DMS153 treated with DMSO at 0.1 percent for 48 hours (cell line): ENCODE measurements around the gene TOM1.

Source experiments
- DNase-seq: peaks from one replicate; lab custom pipeline; 2025; ENCODE audit not compliant: unreplicated experiment; lab: John Stamatoyannopoulos, UW

The TOM1 gene

DNA sequence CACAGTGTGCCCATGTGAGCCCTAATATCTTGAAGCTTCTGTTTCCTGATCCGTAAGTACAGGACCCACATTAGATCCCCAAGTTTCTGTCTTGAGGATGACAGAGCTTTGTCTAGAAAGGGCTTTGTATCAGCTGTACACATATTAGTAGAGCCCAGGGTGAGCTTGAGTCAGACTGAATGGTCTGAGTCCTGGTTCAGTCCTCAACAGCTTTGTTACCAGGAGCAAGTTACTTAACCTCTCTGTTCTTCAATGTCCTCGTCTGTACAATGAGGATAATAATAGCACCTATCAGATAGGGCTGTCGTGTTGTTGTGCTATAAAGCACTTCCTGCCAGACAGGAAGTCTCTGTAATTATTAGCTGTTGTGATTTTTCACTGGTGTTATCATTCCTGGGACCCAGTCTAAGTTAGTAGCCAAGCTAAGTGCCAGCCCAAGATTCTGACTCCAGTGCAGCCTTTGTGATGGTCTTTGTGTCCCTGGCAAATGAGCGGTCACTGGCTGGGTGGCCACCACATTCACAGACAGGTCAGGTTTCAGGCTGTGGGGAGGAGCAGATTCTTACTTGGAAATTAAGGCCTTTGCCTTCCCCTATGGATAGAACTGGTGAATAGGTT is 6.8 kb downstream of the TOM1 start:
- no peak for DNase-seq

DNA sequence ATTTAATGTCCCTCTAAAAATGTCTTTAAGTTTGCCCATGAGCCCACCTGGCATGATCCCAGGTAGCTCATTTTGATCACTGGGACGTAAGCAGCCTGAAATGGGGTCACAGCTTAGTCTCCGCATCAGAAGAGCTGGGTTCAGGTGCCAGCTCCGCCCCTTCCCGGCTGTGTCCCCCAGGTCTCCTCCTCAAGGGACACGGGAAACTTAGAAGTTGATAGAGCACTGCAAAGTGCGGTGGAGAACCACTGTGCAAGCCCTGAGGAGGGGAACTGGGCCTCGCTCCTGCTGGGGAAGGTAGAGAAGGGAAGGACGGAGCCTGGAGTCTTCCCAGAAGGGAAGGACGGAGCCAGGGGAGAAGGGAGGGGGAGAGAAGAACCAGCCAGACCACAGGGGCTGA is 7.7 kb downstream of the TOM1 start:
- DNase-seq = no peak

DNA sequence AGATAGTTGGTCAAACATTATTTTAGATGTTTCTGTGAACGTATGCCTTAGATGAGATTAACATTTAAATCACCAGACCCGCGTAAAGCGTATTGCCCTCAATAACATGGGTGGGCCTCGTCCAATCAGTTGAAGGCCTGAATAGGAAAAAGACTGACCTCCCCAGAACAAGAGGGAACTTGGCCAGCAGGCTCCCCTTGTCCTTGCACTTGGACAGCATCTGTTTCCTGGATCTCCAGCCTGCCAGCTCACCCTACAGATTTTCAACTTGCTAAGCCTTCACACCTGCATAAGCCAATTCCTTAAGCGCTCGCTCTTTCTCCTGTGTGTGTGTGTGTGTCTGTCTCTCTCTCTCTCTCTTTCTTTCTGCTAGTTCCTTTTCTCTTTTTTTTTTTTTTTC is 8.2 kb downstream of the TOM1 start:
- no peak for DNase-seq

DNA sequence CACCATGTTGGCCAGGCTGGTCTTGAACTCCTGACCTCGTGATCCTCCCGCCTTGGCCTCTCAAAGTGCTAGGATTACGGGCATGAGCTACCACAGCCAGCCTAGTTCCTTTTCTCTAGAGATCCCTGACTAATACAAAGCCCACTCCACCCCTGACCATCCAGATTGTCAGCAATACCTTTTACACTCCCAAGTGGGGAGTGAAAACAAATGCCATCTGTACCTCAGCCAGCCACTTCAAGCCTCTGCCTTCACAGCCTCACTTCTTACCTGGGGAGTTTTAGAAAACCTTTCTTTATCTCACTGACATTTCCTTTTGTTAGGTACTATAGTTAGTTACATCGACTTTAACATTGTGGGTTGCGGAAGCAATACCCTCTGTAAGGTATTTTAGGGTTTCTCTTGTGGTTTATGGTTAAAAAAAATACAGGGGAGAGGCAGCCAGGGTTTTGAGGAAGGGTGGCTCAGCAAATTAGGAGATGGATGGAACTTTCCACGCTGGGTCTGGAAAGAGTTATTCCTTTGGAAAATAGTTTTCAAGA is 8.9 kb downstream of the TOM1 start:
- DNase-seq = no peak

DNA sequence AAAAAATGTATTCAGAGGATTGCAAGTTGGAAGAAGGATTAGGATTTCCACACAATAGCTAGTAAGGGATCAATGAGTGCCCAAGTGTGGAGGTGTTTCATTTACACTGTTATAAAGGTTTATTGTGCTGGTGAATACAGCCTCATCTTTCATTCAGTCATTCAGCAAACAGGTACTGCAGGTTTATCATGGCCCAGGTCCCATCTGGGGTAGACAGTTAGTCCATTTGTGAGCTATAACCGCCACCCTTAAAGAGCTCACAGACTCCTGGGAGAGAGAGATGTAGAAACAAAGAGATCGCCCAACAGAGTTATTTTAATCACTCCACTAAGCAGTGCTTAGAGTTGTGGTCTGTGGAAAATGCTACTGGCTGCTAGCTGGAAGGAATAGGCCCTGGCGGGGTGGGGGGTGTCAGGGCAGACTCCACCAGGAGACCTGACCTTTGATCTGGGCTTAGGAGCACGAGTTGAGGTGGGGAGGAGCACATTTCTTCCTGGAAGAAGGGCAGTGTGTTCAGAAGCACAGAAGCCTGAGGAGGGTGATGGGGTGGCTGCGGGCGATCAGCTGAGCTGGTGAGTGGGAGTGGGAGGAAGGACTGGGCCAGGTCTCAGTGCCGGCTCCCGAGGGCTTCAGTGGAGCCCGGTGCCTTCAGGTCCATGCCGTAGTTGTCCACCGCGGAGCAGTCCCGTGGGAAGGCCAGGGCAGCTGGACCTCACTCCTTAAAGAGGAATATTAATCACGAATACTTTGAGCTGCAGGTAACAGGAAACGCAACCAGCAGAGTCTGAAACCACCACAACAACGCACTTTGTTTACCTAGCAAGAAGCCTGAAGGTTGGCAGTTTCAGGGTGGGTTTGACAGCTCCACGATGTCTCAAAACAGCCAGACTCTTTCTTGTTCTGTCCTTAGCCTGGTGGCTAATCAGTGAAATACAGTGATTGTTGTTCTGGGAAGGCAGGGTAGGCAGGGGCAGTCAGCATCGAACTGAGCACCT is 11.2 kb downstream of the TOM1 start:
- DNase-seq = no peak

DNA sequence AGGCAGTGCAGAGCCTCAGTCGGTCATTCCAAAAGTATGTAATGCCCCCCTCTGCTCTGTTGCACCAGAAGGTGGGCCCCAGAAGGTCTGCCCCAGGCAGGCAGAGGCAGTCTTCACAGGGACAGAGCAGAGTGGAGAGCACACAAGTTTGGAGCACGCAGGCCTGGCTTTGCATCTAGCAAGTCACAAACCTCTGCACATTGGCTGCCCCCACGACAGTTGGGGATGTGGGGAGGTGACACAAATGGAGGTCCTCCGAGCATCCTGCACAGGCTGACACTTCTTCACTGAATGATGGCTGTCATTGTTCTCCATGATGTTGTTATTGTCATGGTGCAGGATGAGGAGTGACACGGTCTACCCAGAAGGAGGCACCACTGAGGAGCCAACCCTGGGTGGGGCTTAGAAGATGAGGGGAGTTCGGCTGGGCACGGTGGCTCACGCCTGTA is 11.9 kb downstream of the TOM1 start:
- DNase-seq = no peak

DNA sequence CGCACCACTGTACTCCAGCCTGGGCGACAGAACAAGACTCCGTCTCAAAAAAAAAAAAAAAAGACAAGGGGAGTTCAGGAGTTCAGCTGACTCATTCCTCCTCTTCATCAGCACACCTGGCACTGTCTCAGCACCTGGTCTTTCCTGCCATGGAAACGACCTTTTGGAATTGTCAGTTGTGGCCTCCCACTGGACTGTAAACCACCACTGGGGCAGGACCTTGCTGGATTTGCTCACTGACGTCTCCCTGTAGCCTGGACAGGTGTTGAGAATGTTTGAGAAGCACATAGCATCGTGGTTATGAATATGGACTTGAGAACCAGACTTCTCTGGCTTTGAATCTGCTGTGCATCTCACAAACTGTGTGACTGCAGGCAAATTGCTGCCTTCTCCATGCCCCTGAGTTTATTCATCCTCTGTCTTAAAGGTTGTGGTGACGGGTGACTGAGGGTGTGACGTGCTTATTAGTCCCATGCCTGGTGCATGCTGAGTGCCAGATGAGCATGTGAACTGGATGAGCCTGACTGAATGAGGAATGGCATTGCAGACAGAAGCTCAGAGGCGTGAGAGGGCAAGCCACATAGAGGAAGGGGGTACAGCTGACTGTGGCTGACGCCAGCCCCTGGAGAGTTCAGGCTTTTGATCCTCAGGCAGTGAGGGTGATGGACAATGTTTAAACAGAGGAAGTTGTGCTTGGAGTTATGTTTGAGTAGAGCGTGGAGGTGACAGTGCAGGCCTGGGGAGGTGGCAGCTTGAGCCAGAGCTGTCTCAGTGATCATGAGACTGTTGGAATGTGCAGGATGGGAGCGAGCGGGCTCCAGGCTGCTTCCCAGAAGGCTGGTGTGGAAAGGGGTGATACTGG is 12.7 kb downstream of the TOM1 start:
- no peak for DNase-seq

DNA sequence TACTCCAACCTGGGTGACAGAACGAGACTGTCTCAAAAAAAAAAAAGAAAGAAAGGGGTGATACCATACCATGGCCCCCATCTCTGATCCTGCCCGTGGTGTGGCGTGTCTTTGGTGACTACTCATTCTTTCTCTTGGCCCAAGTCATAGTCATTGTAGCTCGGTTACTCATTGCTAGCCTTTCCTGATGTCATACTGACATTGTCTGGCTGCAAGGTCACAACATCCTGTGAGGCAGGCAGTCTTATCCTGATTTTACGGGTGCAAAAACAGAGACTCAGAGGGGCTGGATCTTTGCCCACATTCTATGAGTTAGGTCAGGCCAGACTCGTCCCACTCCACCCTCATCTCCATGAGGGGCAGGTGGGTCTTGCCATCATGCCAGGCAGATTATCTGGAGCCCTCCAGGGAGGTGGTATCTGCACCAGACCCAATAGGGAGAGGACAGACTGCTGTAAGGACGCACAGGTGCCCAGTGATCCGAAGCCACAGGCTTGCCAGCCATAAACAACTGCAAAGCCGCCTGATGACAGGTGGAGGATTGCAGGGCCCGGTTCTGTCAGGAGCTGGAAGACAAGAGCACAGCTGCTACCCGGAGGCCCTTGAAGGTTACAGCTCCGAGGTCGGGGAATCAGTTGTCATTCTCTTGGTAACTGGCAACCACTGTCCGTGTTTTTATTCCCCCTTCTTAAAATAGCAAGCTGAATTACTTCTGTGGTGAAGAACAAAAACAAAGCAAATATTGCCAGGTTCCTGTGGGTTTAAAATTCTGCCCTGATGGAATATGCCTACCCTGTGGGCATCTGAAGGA is 13.8 kb downstream of the TOM1 start:
- DNase-seq = peak; percentile 20

DNA sequence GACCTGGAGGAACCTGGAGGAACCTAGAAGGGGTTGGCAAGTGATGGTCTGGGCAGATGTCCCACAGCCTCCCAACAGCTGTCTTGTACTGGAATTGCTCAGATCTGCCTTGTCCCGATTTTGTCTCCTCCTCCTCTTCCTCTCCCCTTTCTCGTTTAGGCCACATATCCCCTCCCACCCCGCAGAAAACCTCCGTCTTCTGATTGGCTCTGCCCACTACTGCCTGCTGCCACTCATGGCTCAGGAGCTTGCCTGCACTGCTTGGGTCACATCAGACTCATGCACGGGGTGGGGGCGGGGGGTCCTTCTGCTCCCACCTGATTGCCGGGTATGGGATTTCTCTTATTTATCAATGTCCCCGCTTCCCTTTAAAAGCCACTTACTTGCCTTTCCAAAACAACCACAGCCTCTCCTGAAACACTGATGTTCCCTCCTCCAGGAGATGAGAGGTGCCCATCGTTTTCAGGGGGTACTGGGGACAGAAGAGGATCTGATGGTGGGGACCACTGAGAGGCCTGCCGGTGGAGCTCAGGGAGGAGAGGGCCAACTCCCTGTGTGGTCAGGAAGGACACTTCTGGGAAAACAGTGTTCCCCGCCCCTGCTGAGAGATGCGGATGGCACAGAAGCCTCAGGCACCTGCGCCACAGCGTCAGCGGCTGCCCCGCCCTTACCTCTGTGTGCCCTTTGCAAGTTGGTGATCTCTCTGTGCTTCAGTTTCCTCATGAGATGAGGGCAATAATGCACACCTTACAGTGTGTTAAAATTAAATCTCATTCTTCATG is 14.7 kb downstream of the TOM1 start:
- no peak for DNase-seq

DNA sequence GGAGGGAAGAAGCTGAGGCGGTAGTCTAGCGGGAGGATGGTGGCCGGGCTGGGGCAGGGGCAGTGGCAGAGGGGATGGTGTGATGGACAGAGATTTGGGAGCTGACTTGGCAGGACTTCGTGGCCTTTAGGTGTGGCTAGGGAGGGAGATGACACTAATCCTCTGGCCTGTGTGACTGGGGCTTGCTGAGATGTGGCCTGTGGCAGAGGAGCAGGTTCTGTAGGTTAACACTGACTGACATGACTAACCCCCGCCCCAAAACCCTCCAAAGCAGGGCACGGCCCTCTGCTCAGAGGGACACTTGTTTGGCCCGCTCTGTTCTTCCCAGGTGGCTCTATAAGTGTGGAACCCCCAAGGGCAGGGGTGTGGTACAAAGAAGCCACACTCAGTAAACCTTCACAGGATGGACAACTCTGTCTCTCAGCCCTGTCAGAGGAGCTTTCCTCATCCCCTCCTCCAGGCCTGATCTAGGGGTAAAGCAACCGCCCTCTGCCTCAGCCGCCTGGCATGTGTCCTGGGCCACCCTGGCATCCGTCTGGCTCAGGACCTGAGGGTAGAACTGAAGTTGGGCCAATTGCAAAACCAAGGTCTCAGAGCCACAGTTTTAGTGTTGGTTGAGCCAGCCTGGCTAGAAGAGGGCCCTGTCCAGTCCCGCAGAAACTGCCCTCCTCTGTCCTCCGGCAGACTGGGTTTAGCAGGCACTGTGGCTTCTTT is 15.6 kb downstream of the TOM1 start:
- DNase-seq = no peak

DNA sequence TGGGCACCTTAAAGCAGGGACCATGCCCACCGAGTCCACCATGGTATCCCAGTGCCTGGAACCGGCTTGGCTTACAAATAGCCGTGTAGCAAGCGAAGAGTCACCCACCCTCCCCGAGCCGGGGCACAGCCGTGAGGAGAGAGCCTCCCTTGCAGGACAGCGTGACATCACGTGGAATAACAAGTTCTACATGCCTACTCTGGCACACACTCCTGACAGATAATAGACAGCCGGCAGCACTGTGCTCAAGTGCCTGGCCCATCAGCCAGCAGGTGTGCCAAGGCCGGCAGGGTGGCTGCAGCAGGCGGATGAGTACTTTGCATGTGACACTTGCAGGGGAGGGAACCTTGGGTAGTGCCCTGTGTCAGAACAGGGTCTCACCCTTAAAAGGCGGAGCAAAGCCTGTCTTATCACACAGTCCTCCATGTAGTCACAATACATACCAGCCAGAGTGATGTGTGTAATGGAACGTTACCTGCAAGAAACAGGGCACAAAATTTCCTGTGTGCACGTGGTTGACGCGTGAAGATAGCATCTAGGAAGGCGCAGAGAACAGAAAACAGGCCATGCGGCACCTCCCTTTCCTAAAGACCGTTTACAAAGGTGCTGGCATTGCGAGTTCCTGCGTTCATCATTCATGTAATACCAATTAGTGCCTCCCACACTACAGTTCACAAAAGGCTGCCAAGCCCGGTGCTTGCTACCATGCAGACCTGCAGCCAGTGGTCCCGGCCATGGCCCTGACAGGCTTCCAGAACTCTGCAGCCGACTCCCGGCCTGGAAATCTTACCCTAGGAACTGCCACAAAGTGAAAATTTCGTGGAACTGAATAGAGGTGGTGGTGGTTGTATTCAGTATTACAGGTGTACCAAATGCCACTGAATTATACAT is 16.4 kb downstream of the TOM1 start:
- DNase-seq = peak; percentile 35

DNA sequence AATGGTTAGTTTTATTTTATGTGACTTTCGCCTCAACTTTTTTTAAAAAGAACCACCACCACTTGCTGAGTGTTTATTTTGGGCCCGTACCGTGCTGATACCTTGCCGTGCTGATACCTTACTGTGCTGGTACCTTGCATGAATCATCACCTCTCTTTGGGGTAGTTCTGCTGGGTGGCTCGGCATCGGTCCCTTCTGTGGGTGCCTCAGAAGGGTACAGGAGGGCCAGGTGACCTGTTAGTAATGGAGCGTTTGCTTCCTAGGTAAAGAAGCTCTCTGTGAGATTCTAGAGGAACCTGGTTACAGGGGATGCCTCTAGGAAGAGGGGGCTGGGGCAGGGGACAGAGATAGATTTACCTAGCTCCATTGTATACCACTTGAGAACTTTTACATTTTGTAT is 17.1 kb downstream of the TOM1 start:
- no peak for DNase-seq

DNA sequence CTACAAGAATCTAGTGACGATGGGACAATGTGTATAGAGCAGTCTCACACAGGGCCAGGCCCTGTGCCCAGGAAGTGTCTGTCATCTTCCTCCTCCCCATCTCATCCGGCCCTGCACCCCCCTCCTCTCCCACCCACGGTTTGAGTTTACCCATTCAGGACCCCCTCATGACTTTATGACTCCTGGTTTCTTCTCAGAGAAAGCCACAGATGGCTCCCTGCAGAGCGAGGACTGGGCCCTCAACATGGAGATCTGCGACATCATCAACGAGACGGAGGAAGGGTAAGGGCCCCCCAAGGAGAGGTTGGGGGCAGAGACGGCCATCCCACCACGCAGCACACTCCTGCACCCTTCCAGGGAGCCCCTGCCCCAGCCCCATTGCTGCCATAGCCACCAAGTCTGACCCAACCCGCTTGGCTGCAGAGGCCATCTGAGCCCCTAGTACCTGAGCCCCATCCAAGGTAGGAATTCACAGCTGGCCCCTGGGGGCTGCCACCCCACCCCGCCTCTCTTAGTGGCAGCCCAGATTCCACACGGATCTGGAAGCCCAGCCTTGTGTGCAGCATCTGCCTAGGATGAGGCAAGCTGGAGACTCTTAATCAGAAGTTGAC is 18.1 kb downstream of the TOM1 start:
- no peak for DNase-seq

DNA sequence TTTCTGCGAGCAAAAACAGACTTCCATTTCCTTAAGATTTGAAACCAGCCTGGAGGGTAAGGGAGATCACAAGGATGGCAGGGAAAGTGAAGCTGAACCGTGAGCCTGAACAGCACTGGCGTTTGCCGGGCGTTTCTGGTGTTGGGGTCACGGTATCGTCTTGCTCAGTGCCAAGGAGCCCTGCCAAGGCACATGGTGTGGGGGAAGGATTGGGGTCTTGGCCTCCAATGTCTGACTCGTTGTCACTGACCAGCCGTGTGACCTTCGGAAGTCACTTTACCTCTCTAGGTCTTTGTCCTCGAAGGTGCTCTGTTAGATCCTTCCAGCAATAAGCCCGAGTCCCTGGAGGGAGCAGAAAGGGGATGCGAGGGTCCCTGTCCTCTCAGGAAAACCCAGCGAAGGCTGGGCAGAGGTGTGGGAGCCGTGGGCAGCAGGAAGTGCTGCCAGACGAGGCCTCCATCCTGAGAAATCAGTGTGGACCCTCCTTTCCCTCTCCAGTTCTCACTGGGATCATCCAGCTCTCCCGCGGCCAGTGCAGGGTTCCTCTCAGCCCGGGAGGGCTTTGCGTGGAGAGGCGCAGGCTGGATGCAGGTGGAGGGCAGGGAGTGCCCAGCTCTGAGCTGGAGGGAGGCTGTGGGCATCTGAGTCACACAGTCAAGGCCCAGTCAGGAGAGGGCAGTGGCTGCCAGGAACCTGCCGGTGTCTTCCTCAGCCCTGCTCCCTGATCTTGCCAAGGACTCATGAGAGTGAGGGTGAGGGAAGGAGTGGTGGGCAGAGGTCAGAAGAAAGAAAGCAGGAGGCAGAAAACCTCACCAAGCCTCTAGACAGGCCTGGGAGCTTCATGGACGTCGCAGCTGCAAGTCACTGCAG is 18.9 kb downstream of the TOM1 start:
- DNase-seq = no peak

DNA sequence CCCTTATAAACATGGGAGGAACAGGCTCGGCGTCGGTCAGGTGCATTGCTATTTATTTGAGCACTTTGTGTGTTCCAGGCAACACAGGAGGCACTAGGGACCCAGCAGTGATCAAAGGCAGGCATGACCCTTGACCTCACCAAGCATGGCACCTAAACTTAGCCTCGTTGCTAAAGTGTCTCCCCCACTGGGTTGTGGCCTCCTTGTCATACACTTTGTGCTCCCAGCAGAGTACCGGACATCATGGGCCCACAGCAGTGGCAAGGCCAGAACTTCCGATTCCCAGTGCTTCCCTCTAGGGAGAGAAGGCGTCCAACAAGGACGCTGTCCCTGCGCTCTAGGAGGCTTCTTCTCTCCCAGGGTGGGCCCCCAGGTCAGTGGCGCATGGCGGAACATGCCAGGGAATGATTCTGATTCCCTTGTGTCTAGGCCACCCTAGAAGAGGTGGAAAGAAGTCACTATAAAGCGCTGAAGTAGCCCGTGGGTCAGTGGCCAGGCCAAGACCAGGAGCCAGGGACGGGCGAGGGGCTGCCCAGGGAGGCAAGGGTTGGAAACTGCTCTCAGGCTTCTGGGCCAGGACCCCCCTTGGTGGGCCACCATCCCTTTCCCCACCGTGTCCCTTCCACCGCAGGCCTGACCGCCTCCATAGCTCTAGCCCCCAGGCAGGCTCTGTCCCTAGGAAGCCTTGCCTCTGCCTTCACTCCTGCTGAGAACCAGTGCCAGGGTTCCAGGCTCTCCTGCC is 19.7 kb downstream of the TOM1 start:
- no peak for DNase-seq

DNA sequence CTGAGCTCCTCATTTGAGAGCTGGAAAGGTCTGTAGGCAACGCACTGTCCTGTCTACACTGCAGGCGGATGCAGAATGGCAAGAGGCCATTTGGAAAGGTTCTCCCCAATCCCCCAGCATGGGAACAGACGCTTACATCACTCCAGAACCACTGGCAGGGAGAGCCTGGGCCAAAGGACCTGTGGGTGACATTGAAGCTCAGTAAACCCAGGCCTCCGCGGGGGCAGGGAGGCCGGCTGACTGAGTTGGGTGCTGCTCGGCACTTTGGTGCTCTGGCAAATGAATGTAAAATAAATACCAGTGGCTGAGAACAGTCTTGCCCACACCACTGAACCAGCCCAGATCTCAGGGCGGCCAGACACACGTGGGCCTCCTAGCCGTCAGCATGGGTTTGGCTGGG is 22.4 kb downstream of the TOM1 start:
- DNase-seq = no peak
